CD4-positive, alpha-beta T cell treated with Interleukin-6 at 100 ng/mL for 8 hours (primary cell): ENCODE results near the gene AREG.
A peak's percentile ranks its signal among the peaks of the same experiment; 100 is the strongest.
"Not testable (repeated sequence)": the region's sequence is repeated elsewhere in the genome, so short reads cannot be mapped to it uniquely, and the experiment has no call there.

Experiments
- DNase-seq: peaks from one replicate; pipeline ENCODE4 v3.0.0-alpha.2; 2020; ENCODE audit warnings: mixed read lengths, low spot score

The AREG gene

GRCh38 chr4:74444891-74445642 is at the start of gene AREG:
AREG (plus strand) TSS chr4:74445136; CDS start chr4:74445346, 210 bp downstream.
- DNase-seq: peak; percentile 91

- DNase-seq: no peak
These were observed 49.3 kb upstream of the AREG start for GRCh38 chr4:74395633-74396032.

- DNase-seq: peak; percentile 6
These were observed 47.0 kb upstream of the AREG start for GRCh38 chr4:74397748-74398426.

GRCh38 chr4:74398894-74399589 is 45.9 kb upstream of the AREG start:
- DNase-seq: not testable (repeated sequence)

- no peak for DNase-seq
These were observed 44.5 kb upstream of the AREG start for GRCh38 chr4:74400395-74400794.

GRCh38 chr4:74402692-74403456 is 42.1 kb upstream of the AREG start:
- DNase-seq: no peak

- DNase-seq: no peak
These were observed 37.0 kb upstream of the AREG start for GRCh38 chr4:74407891-74408290.

GRCh38 chr4:74408639-74409038 is 36.3 kb upstream of the AREG start:
- no peak for DNase-seq

- no peak for DNase-seq
These were observed 34.7 kb upstream of the AREG start for GRCh38 chr4:74410272-74410671.

GRCh38 chr4:74412225-74412624 is 32.7 kb upstream of the AREG start:
- no peak for DNase-seq

GRCh38 chr4:74413265-74413664 is 31.7 kb upstream of the AREG start:
- DNase-seq: no peak

GRCh38 chr4:74414149-74414809 is 30.7 kb upstream of the AREG start:
- DNase-seq: no peak

- no peak for DNase-seq
These were observed 29.2 kb upstream of the AREG start for GRCh38 chr4:74415602-74416300.

GRCh38 chr4:74418063-74418670 is 26.8 kb upstream of the AREG start:
- DNase-seq: no peak

- DNase-seq: no peak
These were observed 24.1 kb upstream of the AREG start for GRCh38 chr4:74420863-74421262.

- DNase-seq: no peak
These were observed 21.8 kb upstream of the AREG start for GRCh38 chr4:74423104-74423503.

GRCh38 chr4:74424111-74424510 is 20.8 kb upstream of the AREG start:
- DNase-seq: no peak

- no peak for DNase-seq
These were observed 18.8 kb upstream of the AREG start for GRCh38 chr4:74426101-74426500.

GRCh38 chr4:74428276-74428675 is 16.7 kb upstream of the AREG start:
- DNase-seq: no peak

- DNase-seq: no peak
These were observed 13.7 kb upstream of the AREG start for GRCh38 chr4:74431113-74431826.
